HG02885 (cell line): Measurements from ENCODE around the gene PLXNA3.

Experiments
- ATAC-seq: cut with Tn5 transposase; IDR thresholded peaks from one replicate; pipeline ENCODE4 v1.9.1; 2021; ENCODE audit warnings: mild to moderate bottlenecking; ENCODE audit not compliant: unreplicated experiment, poor library complexity

Gene PLXNA3

DNA sequence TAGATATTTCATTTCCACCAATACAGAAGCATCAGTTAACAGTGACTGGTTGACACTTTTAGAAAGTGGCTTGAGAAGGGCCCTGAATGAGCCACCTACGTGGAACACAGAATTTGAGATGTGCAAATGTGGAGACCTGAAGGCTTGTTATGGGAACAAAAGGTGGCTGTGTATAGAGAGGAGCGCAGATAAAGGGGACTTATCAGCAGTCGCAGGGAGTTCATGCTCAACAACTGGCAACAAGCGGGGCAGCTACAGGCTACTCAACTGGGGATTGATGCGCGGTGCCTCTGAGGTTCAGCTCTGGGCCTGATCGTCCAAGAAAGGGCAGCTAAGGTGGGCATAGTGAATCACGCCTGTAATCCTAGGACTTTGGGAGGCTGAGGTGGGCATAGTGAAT, 61.3 kb downstream of the PLXNA3 start:
- no peak for ATAC-seq

DNA sequence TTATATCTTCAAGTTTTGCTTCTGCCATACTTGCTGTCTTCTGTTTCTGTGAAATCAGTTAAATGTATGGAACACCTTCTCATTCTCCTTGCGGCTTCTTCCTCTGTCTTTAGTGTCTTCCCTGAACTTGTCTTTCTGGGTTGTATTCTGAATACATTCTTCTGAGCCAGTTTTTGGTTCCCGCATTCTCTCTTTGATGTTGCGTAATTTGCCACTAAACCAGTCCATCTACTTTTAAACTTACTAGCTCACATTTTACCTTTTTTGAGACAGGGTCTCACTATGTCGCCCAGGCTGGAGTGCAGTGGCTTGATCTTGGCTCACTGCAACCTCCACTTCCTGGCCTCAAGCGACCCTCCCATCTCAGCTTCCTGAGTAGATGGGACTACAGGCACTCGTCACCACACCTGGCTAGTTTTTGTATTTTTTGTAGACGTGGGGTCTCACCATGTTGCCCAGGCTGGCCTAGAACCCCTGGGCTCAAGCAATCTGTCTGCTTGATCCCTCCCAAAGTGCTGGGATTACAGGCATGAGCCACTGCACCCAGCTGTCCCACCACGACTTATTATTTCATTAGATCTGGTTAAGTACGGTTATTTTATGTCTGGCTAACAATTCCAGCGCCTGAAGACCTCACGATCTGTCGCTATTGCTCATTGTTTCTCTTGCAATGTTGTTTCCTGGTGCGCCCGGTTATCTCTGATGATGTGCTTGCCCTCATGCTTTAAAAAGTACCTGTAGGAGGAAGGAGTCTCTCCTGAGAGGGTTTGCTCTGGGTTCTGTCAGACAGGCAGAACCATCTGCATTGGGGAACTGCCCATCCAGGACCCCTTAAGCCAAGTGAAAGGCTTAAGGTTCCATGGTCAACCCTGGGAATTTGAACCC, 67.8 kb downstream of the PLXNA3 start:
- ATAC-seq = no peak

DNA sequence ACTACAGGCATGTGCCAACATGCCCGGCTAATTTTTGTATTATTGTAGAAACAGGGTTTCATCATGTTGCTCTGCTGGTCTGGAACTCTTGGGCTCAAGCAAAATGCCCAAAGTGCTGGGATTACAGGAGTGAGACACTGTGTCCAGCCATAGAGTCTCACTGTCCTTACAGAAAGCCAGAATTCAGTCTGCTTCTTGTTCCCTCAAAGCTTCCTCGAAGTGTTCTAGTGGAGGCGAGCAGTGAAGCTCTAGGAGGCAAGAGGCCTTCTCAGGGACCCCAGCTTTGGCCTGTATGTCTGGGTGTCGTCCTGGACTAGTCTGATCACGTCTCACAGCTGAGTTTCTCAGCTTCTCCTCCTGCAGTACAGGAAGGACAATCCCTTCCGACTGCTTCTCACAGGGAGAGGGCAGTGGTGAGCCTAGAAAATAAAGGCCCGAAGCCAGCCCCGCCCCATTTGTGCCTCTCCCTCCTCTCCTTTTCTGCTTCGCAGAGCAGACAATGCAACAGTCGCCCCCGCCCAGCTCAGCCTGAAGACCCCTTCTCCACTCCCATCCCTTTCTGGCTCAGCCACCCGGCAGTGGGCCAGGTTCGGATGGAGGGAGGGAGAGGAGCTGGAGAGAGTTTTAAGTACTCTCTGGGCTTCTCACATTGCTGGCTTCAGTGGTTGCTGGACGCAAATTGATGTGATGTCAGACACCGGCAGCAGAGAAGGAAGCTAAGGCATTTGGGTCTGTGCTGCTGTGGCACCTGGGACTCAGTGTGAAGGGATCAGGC, 69.0 kb downstream of the PLXNA3 start:
- peak; percentile 78 for ATAC-seq
